CD14-positive monocyte (primary cell): Measurements from ENCODE around the gene PIM3. TPM values are rescaled to one million over a fixed set of nuclear protein-coding genes. Genes with fewer than 3 reads are reported as not detected.

Experiments
- DNase-seq, 3 donors: peaks; one replicate each; pipeline ENCODE4 v3.0.0-alpha.2; 2011 to 2022
- H2AFZ ChIP-seq: 2 replicates; pipeline ENCODE4 v1.6.0; 2012; ENCODE audit warnings: mild to moderate bottlenecking, low read depth, low read length, inconsistent platforms; ENCODE audit not compliant: insufficient read depth, poor library complexity, severe bottlenecking
- H3K27ac ChIP-seq, 2 donors: 1 replicate in 1 of 2; 2 replicates in 1 of 2; pipeline ENCODE4 v1.5.1; 2012 to 2013; ENCODE audit warnings: low read length in 2 of 2, control low read depth in 1 of 2, inconsistent platforms in 1 of 2, low read depth in 1 of 2, mild to moderate bottlenecking in 1 of 2
- H3K27me3 ChIP-seq, 2 donors: one replicate each; pipeline versions ENCODE4 v1.6.0 to v1.6.1; 2011 to 2013; ENCODE audit warnings: low read length in 2 of 2; ENCODE audit not compliant: control insufficient read depth in 2 of 2, insufficient read depth in 2 of 2
- H3K36me3 ChIP-seq, 2 donors: replicated peaks in 1 of 2; 1 replicate in 1 of 2; 2 replicates in 1 of 2; pipeline versions ENCODE4 v1.5.1 to v1.6.1; 2012 to 2013; ENCODE audit warnings: low read length in 2 of 2, control low read depth in 1 of 2, inconsistent platforms in 1 of 2, mild to moderate bottlenecking in 1 of 2; ENCODE audit not compliant: insufficient read depth in 2 of 2, control insufficient read depth in 1 of 2
- H3K4me1 ChIP-seq, 2 donors: 1 replicate in 1 of 2; 2 replicates in 1 of 2; pipeline versions ENCODE4 v1.5.1 to v1.6.1; 2012 to 2013; ENCODE audit warnings: low read length in 2 of 2, control low read depth in 1 of 2, inconsistent platforms in 1 of 2, mild to moderate bottlenecking in 1 of 2, moderate library complexity in 1 of 2; ENCODE audit not compliant: insufficient read depth in 2 of 2, control insufficient read depth in 1 of 2
- H3K4me2 ChIP-seq: replicated peaks from 2 replicates; pipeline ENCODE3; 2012; ENCODE audit warnings: low read length, moderate library complexity, mild to moderate bottlenecking; ENCODE audit not compliant: poor library complexity, severe bottlenecking; ENCODE audit errors: extremely low read depth
- H3K4me3 ChIP-seq, 3 experiments: fragments of 200-600 bp in 1 of 3; sonication (generic) in 1 of 3; replicated peaks in 1 of 3; 1 replicate in 2 of 3; 2 replicates in 1 of 3; pipeline ENCODE4 v1.5.1; 2011 to 2013; ENCODE audit warnings: low read length in 3 of 3, mild to moderate bottlenecking in 3 of 3, control low read depth in 2 of 3, low read depth in 2 of 3, inconsistent platforms in 1 of 3, moderate library complexity in 1 of 3
- H3K79me2 ChIP-seq: 2 replicates; pipeline ENCODE4 v1.6.0; 2012; ENCODE audit warnings: mild to moderate bottlenecking, control low read depth, inconsistent platforms, low read length, moderate library complexity; ENCODE audit not compliant: insufficient read depth
- H3K9ac ChIP-seq: 2 replicates; pipeline ENCODE4 v1.6.0; 2017; ENCODE audit warnings: low read length, mild to moderate bottlenecking; ENCODE audit not compliant: insufficient read depth, poor library complexity, severe bottlenecking
- H3K9me3 ChIP-seq, 2 donors: replicated peaks in 1 of 2; 1 replicate in 1 of 2; 2 replicates in 1 of 2; pipeline versions ENCODE4 v1.5.1 to v1.6.1; 2012 to 2013; ENCODE audit warnings: low read length in 2 of 2, control low read depth in 1 of 2; ENCODE audit not compliant: control insufficient read depth in 1 of 2, insufficient read depth in 1 of 2
- H4K20me1 ChIP-seq: 2 replicates; pipeline ENCODE4 v1.6.0; 2012; ENCODE audit warnings: mild to moderate bottlenecking, low read length, control low read depth, moderate library complexity; ENCODE audit not compliant: insufficient read depth
- H3K27ac Mint-ChIP-seq, 7 donors: one replicate each; pipeline ENCODE4 v1.8.0; 2020; ENCODE audit warnings: mild to moderate bottlenecking in 7 of 7, mixed read lengths in 7 of 7, moderate library complexity in 6 of 7, inconsistent platforms in 2 of 7
- H3K27me3 Mint-ChIP-seq, 3 donors: one replicate each; pipeline ENCODE4 v1.8.0; 2021 to 2022; ENCODE audit warnings: low read depth in 3 of 3, mild to moderate bottlenecking in 3 of 3, mixed read lengths in 3 of 3, moderate library complexity in 3 of 3, inconsistent platforms in 1 of 3
- H3K36me3 Mint-ChIP-seq, 2 donors: one replicate each; pipeline ENCODE4 v1.8.0; 2020; ENCODE audit warnings: mixed read lengths in 2 of 2, inconsistent platforms in 1 of 2, mild to moderate bottlenecking in 1 of 2
- H3K4me1 Mint-ChIP-seq: one replicate; pipeline ENCODE4 v1.8.0; 2020; ENCODE audit warnings: mild to moderate bottlenecking, mixed read lengths
- H3K4me3 Mint-ChIP-seq, 2 donors: one replicate each; pipeline ENCODE4 v1.8.0; 2020; ENCODE audit warnings: mild to moderate bottlenecking in 2 of 2, mixed read lengths in 2 of 2, moderate library complexity in 1 of 2
- H3K9me3 Mint-ChIP-seq, 7 donors: one replicate each; pipeline ENCODE4 v1.8.0; 2020 to 2022; ENCODE audit warnings: mixed read lengths in 7 of 7, mild to moderate bottlenecking in 6 of 7, moderate library complexity in 6 of 7, inconsistent platforms in 2 of 7
- CTCF ChIP-seq: fragments of 200-600 bp; IDR thresholded peaks from one replicate; pipeline ENCODE4 v1.8.0; 2022; ENCODE audit warnings: antibody characterized with exemption, mild to moderate bottlenecking
- WGBS: methylation state at CpG from one replicate; pipeline ENCODE4 v1.1.5; 2013; ENCODE audit warnings: missing lambda C conversion rate; ENCODE audit not compliant: insufficient coverage; 5-methylcytosine and 5-hydroxymethylcytosine counted together
- intact Hi-C, 2 donors: fragments of 100-400 bp; cut with micrococcal nuclease; formaldehyde crosslinking; loops; one replicate each; pipeline versions ENCODE4 v1.15.0 to v1.15.1; 2023
- polyA plus RNA-seq, 3 donors: library from polyadenylated mRNA; depleted of rRNA in 1 of 3; unstranded in 2 of 3; stranded (reverse) in 1 of 3; fragments of 300-500 nt in 2 of 3; fragments of >200 nt in 1 of 3; fragmentation: Illumina TruSeq in 2 of 3; gene quantifications; 1 replicate in 2 of 3; 2 replicates in 1 of 3; pipeline ENCODE4 v1.2.3, GENCODE V29; 2012 to 2021

The PIM3 gene
- polyA plus RNA-seq, 3 donors: 38.8 to 135 (median 40.4) TPM

GRCh38 chr22:49997932-49998717, 37.6 kb downstream of the PIM3 start:
- Histone ChIP-seq H3K9ac (no peak overlapping the region), H3K4me2 (no peak overlapping the region), H3K27ac (no peak overlapping the region), H2AFZ (no peak overlapping the region), H3K36me3 (no peaks in the 10 kb centered on the region), H3K4me1 (peaks cover 5 to 8% of the 10 kb centered on the region in 2 donors), H3K4me3 (no peak overlapping the region), H3K27me3 (peaks cover 0 to 16% of the 10 kb centered on the region in 2 donors), H3K9me3 (no peaks in the 10 kb centered on the region), H3K79me2 (no peaks in the 10 kb centered on the region), H4K20me1 (no peaks in the 10 kb centered on the region)
- Mint-ChIP-seq H3K4me3 (no peak overlapping the region), H3K4me1 (peaks cover 10% of the 10 kb centered on the region), H3K9me3 (peaks cover 0 to 2% (median 0%) of the 10 kb centered on the region in 7 donors), H3K27ac (peak overlapping the region in 1 of 7 donors; percentile 63), H3K27me3 (peaks cover 3 to 15% (median 5%) of the 10 kb centered on the region in 3 donors), H3K36me3 (no peaks in the 10 kb centered on the region)
- no peak for DNase-seq
- WGBS: 95% methylated on average over 21 of the region's 21 CpGs
- intact Hi-C loops: no loop called here
- no peak for TF ChIP-seq CTCF

- no peaks in the 10 kb centered on the region for H4K20me1 ChIP-seq
- Mint-ChIP-seq H3K36me3 (no peaks in the 10 kb centered on the region), H3K4me1 (peaks cover 5% of the 10 kb centered on the region), H3K27ac (no peak overlapping the region), H3K4me3 (peak overlapping the region; percentile 31 to 55), H3K9me3 (peaks cover 0 to 2% (median 0%) of the 10 kb centered on the region in 7 donors), H3K27me3 (peaks cover 4 to 15% (median 6%) of the 10 kb centered on the region in 3 donors)
- peaks cover 5 to 8% of the 10 kb centered on the region in 2 donors for H3K4me1 ChIP-seq
- no peak overlapping the region for H3K27ac ChIP-seq
- H3K9ac ChIP-seq: no peak overlapping the region
- no peak overlapping the region for H3K4me3 ChIP-seq
- H3K36me3 ChIP-seq: no peaks in the 10 kb centered on the region
- DNase-seq: no peak
- no peaks in the 10 kb centered on the region for H3K79me2 ChIP-seq
- TF ChIP-seq CTCF: no peak
- intact Hi-C loops: no loop called here
- 96% methylated on average over 11 of the region's 14 CpGs for WGBS
- H3K9me3 ChIP-seq: no peaks in the 10 kb centered on the region
- peak overlapping the region; percentile 51 for H3K4me2 ChIP-seq
- H3K27me3 ChIP-seq: peaks cover 0 to 16% of the 10 kb centered on the region in 2 donors
- H2AFZ ChIP-seq: no peak overlapping the region
These were observed 38.1 kb downstream of the PIM3 start for GRCh38 chr22:49998718-49999062.
